ENCODE results near the gene HTRA3. TPM values are rescaled to one million over a fixed set of nuclear protein-coding genes. Genes with fewer than 3 reads are reported as not detected.

The HTRA3 gene
- total and polyA plus RNA-seq, 2 of the 4 experiments (the other 2 are of a cell fraction): 1.3 to 9.5 TPM

DNA sequence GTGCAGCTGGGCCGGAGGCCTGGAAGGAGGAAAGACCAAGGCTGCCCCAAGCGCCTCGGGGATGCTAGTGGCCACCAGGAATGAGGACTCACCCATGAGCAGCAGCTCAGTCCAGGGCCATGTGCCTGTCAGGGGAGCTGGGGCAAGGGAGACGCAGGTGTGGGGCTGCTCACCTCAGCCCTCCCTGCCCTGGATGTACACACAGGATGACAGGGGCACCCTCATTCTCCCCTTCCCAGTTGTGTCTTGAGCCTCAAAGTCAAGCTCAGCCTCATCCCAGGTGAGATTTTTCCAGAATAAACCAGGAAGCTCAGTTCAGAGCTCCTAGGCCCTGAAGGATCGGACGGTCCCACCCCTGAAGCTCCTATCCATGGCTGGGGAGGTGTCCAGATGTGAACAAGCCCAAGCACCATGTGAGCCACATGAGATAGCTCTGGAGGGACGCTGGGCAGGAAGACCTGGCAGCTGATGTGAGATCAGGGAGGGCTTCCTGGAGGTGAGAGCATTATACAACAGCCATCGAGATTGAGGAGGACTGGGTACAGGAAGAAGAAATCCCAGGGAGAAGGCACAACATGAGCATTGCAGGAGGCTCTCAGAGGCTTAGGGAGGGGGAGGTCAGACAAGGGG lies 23.0 kb downstream of the HTRA3 start:
- 80% methylated on average over 5 of the region's 8 CpGs; no CpG with 5 or more reads in 1 of the 2 experiments for WGBS, 2 experiments (ENCODE audit: extremely low coverage in 2 of 2, insufficient read length in 1 of 2)
- H3K23ac ChIP-seq (ENCODE audit: low read depth, low read length): no peak overlapping the region
- TF ChIP-seq MAFK (IDR thresholded peaks at IDR 0.05; ENCODE audit: low read depth, low read length) (no peak), RFX5 (IDR thresholded peaks at IDR 0.05; ENCODE audit: low read depth, low read length) (no peak), BHLHE40 (IDR thresholded peaks at IDR 0.05; ENCODE audit: low read depth, low read length) (no peak), MXI1 (IDR thresholded peaks at IDR 0.05; ENCODE audit: borderline replicate concordance, low read depth, low read length) (no peak), POLR2A (IDR thresholded peaks at IDR 0.05; ENCODE audit: low read depth, low read length) (no peak), RCOR1 (IDR thresholded peaks at IDR 0.05; ENCODE audit: insufficient replicate concordance, low read length) (no peak), CHD1 (IDR thresholded peaks at IDR 0.05; ENCODE audit: low read depth, low read length) (no peak), NFE2L2 (IDR thresholded peaks at IDR 0.05; ENCODE audit: low read depth, low read length) (no peak), CEBPB (IDR thresholded peaks at IDR 0.05; ENCODE audit: low read depth, low read length) (no peak), FOS (IDR thresholded peaks at IDR 0.05; ENCODE audit: low read depth, low read length) (no peak), SMC3 (IDR thresholded peaks at IDR 0.05; ENCODE audit: low read depth, low read length) (no peak), MAZ (IDR thresholded peaks at IDR 0.05; ENCODE audit: borderline replicate concordance, low read depth, low read length) (no peak), RAD21 (IDR thresholded peaks at IDR 0.05; ENCODE audit: low read length) (no peak)
- TF ChIP-seq, protein P1, sequence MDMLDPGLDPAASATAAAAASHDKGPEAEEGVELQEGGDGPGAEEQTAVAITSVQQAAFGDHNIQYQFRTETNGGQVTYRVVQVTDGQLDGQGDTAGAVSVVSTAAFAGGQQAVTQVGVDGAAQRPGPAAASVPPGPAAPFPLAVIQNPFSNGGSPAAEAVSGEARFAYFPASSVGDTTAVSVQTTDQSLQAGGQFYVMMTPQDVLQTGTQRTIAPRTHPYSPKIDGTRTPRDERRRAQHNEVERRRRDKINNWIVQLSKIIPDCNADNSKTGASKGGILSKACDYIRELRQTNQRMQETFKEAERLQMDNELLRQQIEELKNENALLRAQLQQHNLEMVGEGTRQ (IDR thresholded peaks at IDR 0.05; ENCODE audit: low read depth, low read length): no peak
- TF ChIP-seq, protein P2, sequence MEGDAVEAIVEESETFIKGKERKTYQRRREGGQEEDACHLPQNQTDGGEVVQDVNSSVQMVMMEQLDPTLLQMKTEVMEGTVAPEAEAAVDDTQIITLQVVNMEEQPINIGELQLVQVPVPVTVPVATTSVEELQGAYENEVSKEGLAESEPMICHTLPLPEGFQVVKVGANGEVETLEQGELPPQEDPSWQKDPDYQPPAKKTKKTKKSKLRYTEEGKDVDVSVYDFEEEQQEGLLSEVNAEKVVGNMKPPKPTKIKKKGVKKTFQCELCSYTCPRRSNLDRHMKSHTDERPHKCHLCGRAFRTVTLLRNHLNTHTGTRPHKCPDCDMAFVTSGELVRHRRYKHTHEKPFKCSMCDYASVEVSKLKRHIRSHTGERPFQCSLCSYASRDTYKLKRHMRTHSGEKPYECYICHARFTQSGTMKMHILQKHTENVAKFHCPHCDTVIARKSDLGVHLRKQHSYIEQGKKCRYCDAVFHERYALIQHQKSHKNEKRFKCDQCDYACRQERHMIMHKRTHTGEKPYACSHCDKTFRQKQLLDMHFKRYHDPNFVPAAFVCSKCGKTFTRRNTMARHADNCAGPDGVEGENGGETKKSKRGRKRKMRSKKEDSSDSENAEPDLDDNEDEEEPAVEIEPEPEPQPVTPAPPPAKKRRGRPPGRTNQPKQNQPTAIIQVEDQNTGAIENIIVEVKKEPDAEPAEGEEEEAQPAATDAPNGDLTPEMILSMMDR (conservative IDR thresholded peaks at IDR 0.05; ENCODE audit: low read depth, low read length): no peak
- TF ChIP-seq, protein P3, sequence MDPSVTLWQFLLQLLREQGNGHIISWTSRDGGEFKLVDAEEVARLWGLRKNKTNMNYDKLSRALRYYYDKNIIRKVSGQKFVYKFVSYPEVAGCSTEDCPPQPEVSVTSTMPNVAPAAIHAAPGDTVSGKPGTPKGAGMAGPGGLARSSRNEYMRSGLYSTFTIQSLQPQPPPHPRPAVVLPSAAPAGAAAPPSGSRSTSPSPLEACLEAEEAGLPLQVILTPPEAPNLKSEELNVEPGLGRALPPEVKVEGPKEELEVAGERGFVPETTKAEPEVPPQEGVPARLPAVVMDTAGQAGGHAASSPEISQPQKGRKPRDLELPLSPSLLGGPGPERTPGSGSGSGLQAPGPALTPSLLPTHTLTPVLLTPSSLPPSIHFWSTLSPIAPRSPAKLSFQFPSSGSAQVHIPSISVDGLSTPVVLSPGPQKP (IDR thresholded peaks at IDR 0.05; ENCODE audit: borderline replicate concordance, low read depth, low read length): no peak
- H2BK15ac ChIP-seq (ENCODE audit: low read depth, low read length): no peak overlapping the region
- H3K18ac ChIP-seq (ENCODE audit: low read depth, low read length): no peak overlapping the region
- no TSS peak for BruUV-seq (replicated peaks)
- H3K56ac ChIP-seq (ENCODE audit: extremely low read depth, insufficient read depth, low read length): no peak overlapping the region
- H3K9ac ChIP-seq (ENCODE audit: low read depth, low read length): no peak overlapping the region
- no peaks in the 10 kb centered on the region; the same call in 1 of the 2 replicates for H3K27me3 ChIP-seq (ENCODE audit: control insufficient read depth, insufficient read depth, low read length)
- no peak overlapping the region for H3K4me3 ChIP-seq (ENCODE audit: insufficient read depth, low read depth, low read length)
- no peak overlapping the region for H2AFZ ChIP-seq (replicated peaks; ENCODE audit: low read length, poor library complexity)
- POLR2A ChIA-PET (ENCODE audit: unreplicated experiment): no interaction called here
- no peaks in the 10 kb centered on the region; the same call in 1 of the 2 replicates for H3K36me3 ChIP-seq (ENCODE audit: control insufficient read depth, insufficient read depth, low read length)
- no peak overlapping the region for H2BK120ac ChIP-seq (ENCODE audit: low read depth, low read length)
- H3K4me1 ChIP-seq (ENCODE audit: control insufficient read depth, insufficient read depth, low read length): no peaks in the 10 kb centered on the region
- intact Hi-C loops (cut with micrococcal nuclease): no loop called here
- H2BK5ac ChIP-seq (ENCODE audit: low read depth, low read length, poor library complexity, severe bottlenecking): no peak overlapping the region
- H4K20me1 ChIP-seq (ENCODE audit: insufficient read depth, low read length): no peaks in the 10 kb centered on the region
- no peak overlapping the region for H3K27ac ChIP-seq (ENCODE audit: insufficient read depth, low read length)
- no peak for ATAC-seq (ENCODE audit: low read depth)
- no peak overlapping the region for H4K5ac ChIP-seq (ENCODE audit: low read depth, low read length)
- H2AK9ac ChIP-seq (replicated peaks; ENCODE audit: low read depth, low read length, poor library complexity): no peak overlapping the region
- H3K79me1 ChIP-seq (ENCODE audit: low read depth in 1 of 2, low read length in 2 of 2): no peaks in the 10 kb centered on the region
- H2AK5ac ChIP-seq (ENCODE audit: low read depth, low read length): no peak overlapping the region
- no peak for DNase-seq
- CTCF ChIA-PET: no interaction called here
- dilution Hi-C loops (cut with HindIII; ENCODE audit: low sequenced_read_pairs, unreplicated experiment): no loop called here
- H3K4ac ChIP-seq (ENCODE audit: low read depth, low read length): no peak overlapping the region
- no peak overlapping the region for H4K8ac ChIP-seq (ENCODE audit: low read depth in 2 of 2, low read length in 2 of 2)
- no peak overlapping the region for H2BK20ac ChIP-seq (ENCODE audit: low read depth, low read length)
- no peaks in the 10 kb centered on the region for H3K9me3 ChIP-seq (ENCODE audit: control insufficient read depth, insufficient read depth, low read length)
- H4K91ac ChIP-seq (ENCODE audit: insufficient read depth, low read depth, low read length): no peak overlapping the region
- H3K9me1 ChIP-seq (ENCODE audit: insufficient read depth, low read length): no peaks in the 10 kb centered on the region
- in situ Hi-C loops (cut with MboI; ENCODE audit: low sequenced_read_pairs): no loop called here
- no peak overlapping the region for H3K14ac ChIP-seq (replicated peaks; ENCODE audit: low read depth, low read length)
- no peak overlapping the region for H3K4me2 ChIP-seq (ENCODE audit: low read depth, low read length)

Data from IMR-90 (cell line).